Memory B cell (primary cell): ENCODE results near the gene PTPN12.

Experiments
- ATAC-seq: fragments of 150-1000 bp; cut with Tn5 transposase; 2 replicates; pipeline ENCODE4 v1.10.0; 2021; ENCODE audit warnings: low read depth, mild to moderate bottlenecking, moderate library complexity
- DNase-seq, 2 donors: peaks; one replicate each; pipeline ENCODE4 v3.0.0; 2022; ENCODE audit warnings: low spot score in 2 of 2
- H3K27ac Mint-ChIP-seq: one replicate; pipeline ENCODE4 v1.8.0; 2022; ENCODE audit warnings: mild to moderate bottlenecking, moderate library complexity, mixed read lengths
- H3K27me3 Mint-ChIP-seq: one replicate; pipeline ENCODE4 v1.8.0; 2022; ENCODE audit warnings: mixed read lengths
- H3K36me3 Mint-ChIP-seq: one replicate; pipeline ENCODE4 v1.8.0; 2022; ENCODE audit warnings: mild to moderate bottlenecking, mixed read lengths
- H3K4me1 Mint-ChIP-seq: one replicate; pipeline ENCODE4 v1.8.0; 2022; ENCODE audit warnings: mixed read lengths
- H3K4me3 Mint-ChIP-seq: one replicate; pipeline ENCODE4 v1.8.0; 2022; ENCODE audit warnings: mild to moderate bottlenecking, moderate library complexity, mixed read lengths
- H3K9me3 Mint-ChIP-seq: one replicate; pipeline ENCODE4 v1.8.0; 2022; ENCODE audit warnings: mixed read lengths

PTPN12 gene

DNA sequence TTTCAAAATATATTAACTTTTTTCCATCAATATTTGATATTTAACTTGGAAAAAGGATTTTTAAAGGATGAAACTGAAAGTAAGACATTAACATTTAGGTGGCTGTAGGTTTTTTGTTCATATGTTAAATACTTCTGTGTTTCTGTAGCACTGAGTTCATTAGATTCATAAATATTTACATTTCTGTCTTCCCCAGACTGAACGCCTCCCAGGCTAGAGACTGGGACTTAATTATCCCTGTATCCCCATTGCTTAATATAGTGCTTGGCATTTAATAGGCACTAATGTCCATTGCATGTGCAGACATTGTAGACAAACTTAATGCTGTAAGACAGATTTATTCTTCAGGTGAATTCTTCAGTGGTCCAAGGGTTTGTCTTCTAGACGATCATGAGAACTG is 7.4 kb downstream of the PTPN12 start:
- Mint-ChIP-seq H3K27ac (no peak overlapping the region), H3K36me3 (peaks cover 4% of the 10 kb centered on the region), H3K4me1 (peaks cover 44% of the 10 kb centered on the region), H3K27me3 (no peaks in the 10 kb centered on the region), H3K9me3 (no peaks in the 10 kb centered on the region), H3K4me3 (no peak overlapping the region)
- ATAC-seq: no peak
- DNase-seq: no peak

DNA sequence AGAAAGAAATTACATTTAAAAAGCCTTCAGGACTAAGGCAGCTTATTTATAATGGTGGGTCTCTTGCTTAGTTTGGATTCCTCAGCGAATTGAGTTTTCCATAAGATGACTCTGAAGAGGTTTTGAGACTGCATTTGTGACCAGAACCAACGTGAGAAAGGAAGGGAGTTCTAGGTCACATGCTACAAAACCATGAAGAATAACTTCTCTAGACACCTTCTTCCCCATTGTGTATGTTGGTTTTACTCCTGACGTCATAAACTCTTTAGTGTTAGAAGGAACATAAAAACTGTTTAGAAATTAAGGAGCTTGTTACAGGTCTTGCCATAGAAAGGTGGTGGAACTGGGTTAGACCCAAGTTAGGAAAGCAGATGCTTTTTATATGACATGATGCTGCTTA is 11.1 kb downstream of the PTPN12 start:
- H3K27ac Mint-ChIP-seq: peak overlapping the region; percentile 85
- peaks cover 12% of the 10 kb centered on the region for H3K36me3 Mint-ChIP-seq
- peak; percentile 96 for ATAC-seq
- no peak for DNase-seq
- H3K9me3 Mint-ChIP-seq: no peaks in the 10 kb centered on the region
- H3K27me3 Mint-ChIP-seq: no peaks in the 10 kb centered on the region
- no peak overlapping the region for H3K4me3 Mint-ChIP-seq
- peaks cover 29% of the 10 kb centered on the region for H3K4me1 Mint-ChIP-seq

DNA sequence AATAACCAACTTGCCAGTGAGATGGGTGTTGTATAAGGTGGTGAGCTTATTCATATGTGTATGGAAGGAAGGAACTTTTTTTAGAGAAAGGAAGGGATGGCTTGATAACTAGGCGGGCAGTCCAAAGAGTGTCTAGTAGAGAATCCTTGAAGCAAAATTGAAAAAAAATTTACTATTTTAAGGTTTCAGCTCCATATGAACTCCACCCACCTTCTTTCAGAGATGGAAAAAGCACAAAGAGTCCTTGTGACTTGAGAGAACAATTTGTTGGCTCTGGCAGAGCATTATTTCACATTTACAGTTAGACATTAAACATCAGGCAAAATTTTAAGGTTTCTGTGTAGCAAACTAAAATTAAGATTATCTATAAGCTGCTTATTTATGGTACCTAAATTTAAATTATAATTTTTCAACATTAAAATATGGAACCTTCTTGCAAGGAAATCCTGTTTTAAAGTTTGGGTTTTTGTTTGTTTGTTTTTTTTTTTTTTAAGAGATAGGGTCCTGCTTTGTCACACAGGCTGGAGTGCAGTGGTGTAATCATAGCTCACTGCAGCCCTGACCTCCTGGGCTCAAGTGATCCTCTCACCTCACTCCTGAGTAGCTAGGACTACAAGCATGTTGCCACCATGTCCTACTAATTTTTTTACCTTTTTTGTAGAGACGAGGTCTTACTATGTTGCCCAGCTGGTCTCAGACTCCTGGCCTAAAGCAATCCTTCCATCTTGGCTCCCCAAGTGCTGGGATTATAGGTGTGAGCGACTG is 12.2 kb downstream of the PTPN12 start:
- ATAC-seq (no peak), DNase-seq (no peak)
- H3K4me3 Mint-ChIP-seq: no peak overlapping the region
- H3K4me1 Mint-ChIP-seq: peaks cover 25% of the 10 kb centered on the region
- peaks cover 20% of the 10 kb centered on the region for H3K36me3 Mint-ChIP-seq
- H3K27me3 Mint-ChIP-seq: no peaks in the 10 kb centered on the region
- peaks cover 4% of the 10 kb centered on the region for H3K9me3 Mint-ChIP-seq
- peak overlapping the region; percentile 85 for H3K27ac Mint-ChIP-seq

DNA sequence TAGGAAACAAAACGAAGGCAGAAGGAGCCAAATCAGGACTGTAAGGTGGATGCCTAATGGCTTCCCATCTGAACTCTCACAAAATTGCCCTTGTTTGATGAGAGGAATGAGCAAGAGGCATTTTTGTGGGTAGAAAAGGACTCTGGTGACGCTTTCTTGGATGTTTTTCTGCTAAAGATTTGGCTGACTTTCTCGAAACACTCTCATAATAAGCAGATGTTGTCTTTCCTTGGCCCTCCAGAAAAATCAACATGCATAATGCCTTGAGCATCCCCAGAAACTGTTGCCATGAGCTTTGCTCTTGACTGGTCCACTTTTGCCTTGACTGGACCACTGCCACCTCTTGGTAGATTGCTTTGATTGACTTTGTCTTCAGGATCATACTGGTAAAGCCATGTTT is 13.5 kb downstream of the PTPN12 start:
- DNase-seq: no peak
- H3K36me3 Mint-ChIP-seq: peaks cover 29% of the 10 kb centered on the region

DNA sequence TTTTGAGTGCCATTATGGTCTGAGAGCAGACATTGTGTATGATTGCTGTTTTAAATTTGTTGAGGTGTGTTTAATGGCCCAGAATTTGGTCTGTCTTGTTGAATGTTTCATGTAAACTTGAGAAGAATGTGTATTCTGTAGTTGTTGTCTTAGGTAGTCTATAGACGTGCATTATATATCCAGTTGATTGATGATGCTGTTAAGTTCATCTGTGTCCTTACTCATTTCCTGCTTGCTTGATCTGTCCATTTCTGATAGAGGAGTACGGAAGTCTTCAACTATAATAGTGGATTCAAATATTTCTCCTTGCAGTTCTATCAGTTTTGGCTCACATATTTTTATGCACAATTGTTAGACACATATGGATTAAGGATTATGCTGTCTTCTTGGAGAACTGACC is 16.0 kb downstream of the PTPN12 start:
- no peaks in the 10 kb centered on the region for H3K27me3 Mint-ChIP-seq
- peaks cover 31% of the 10 kb centered on the region for H3K4me1 Mint-ChIP-seq
- DNase-seq (no peak), ATAC-seq (no peak)
- peaks cover 28% of the 10 kb centered on the region for H3K36me3 Mint-ChIP-seq
- H3K4me3 Mint-ChIP-seq: no peak overlapping the region
- peak overlapping the region; percentile 8 for H3K27ac Mint-ChIP-seq
- H3K9me3 Mint-ChIP-seq: peaks cover 6% of the 10 kb centered on the region

More for the DNA sequence above, 13.5 kb downstream of the PTPN12 start:
- peaks cover 28% of the 10 kb centered on the region for H3K4me1 Mint-ChIP-seq
- H3K9me3 Mint-ChIP-seq: peaks cover 4% of the 10 kb centered on the region
- H3K27ac Mint-ChIP-seq: no peak overlapping the region
- no peak for ATAC-seq
- H3K27me3 Mint-ChIP-seq: no peaks in the 10 kb centered on the region
- H3K4me3 Mint-ChIP-seq: no peak overlapping the region

DNA sequence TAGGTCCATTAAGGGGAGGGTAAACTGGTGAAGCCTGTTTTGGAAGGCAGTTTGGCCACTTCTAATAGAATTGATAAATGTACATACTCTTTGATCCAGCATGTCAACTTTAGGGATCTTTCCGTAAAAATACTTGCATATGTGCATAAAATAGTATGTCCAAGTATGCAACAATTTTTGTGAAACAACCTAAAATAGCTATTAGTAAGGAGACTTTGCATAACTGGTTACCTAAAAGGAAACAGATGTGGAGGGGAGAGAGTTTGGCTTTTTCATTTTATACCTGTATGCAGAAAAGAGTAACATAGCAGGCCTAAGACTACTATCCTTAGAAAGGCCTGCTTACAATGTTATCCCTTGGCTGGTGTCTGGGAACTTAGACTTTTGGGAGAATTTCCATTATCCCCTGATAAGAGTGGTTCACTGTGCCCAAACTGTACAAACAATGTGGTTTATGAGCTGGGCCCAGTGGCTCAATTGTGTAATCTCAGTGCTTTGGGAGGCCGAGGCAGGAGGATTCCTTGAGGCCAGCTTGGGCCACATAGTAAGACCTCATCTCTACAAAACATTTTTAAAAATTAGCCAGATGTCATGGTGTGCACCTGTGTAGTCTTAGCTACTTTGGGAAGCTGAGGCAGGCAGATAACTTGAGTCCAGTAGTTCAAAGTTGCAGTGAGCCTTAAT is 21.3 kb downstream of the PTPN12 start:
- H3K4me1 Mint-ChIP-seq: peaks cover 51% of the 10 kb centered on the region

DNA sequence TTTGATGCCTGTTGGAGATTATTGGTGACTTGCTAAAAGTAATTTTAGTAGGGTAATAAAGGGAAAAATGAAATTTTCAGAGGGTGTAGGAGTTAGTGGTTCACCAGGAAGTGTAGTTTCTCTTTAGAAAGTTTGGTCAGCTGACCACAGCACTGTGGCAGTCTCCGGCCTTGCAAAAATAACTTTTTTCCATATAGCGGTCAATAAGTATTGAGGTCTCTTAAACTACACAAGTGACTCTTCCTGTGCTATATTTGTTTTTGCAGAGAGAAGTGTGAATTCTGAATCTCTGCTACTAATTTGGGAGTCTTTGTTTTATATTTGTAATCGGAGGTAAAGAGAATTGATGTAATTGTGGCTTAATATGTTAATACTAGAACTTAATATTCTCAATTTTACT is 24.3 kb downstream of the PTPN12 start:
- DNase-seq (no peak), ATAC-seq (peak; percentile 50)
- Mint-ChIP-seq H3K4me1 (peaks cover 46% of the 10 kb centered on the region), H3K4me3 (peak overlapping the region; percentile 74), H3K36me3 (no peaks in the 10 kb centered on the region), H3K9me3 (no peaks in the 10 kb centered on the region), H3K27me3 (no peaks in the 10 kb centered on the region), H3K27ac (peak overlapping the region; percentile 85)

More for the DNA sequence above, 21.3 kb downstream of the PTPN12 start:
- Mint-ChIP-seq H3K27me3 (no peaks in the 10 kb centered on the region), H3K36me3 (peaks cover 17% of the 10 kb centered on the region), H3K4me3 (no peak overlapping the region), H3K9me3 (peaks cover 6% of the 10 kb centered on the region), H3K27ac (peak overlapping the region; percentile 65)
- peak; percentile 45 for ATAC-seq
- no peak for DNase-seq

DNA sequence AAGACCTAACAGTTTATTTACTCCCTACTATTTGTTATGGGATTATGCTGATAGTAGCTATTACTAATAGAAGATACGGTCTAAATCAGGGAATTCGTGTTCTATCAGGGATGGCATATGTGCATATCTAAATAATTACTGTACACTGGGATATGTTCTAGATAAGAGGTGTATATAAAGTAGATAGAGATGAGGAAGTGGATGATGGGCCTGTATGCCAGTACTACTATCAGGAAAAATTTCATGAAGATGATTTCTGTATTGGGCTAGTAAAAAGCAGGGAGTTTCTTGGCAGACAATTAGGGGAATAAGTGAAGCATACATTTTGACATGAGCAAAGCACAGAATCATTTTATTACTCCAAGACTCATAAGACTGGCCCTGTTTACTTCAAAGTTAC is 26.2 kb downstream of the PTPN12 start:
- Mint-ChIP-seq H3K36me3 (no peaks in the 10 kb centered on the region), H3K9me3 (no peaks in the 10 kb centered on the region), H3K27ac (peak overlapping the region; percentile 52), H3K4me1 (peaks cover 37% of the 10 kb centered on the region), H3K4me3 (no peak overlapping the region), H3K27me3 (no peaks in the 10 kb centered on the region)
- no peak for ATAC-seq
- DNase-seq: no peak

DNA sequence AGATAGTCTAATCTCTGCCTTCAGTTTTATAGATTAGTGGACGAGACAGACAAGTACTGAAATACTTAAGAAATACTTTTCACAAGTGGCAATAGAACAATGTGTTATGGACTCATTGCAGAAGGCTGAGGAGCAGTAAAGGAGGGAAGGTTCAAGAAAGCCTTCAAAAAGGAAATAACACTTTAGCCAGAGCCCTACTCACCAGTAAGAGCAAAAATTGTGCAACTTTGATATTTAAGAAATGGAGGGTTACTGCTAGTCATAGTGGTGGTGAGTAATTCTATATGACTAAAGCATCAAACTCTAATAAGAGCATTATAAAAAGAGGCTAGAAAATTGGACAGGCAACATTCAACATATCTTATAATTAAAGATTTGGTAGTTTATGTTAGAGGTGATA is 28.8 kb downstream of the PTPN12 start:
- no peaks in the 10 kb centered on the region for H3K36me3 Mint-ChIP-seq
- H3K27ac Mint-ChIP-seq: no peak overlapping the region
- no peak for ATAC-seq
- no peak overlapping the region for H3K4me3 Mint-ChIP-seq
- no peak for DNase-seq
- H3K27me3 Mint-ChIP-seq: no peaks in the 10 kb centered on the region
- H3K9me3 Mint-ChIP-seq: no peaks in the 10 kb centered on the region
- peaks cover 17% of the 10 kb centered on the region for H3K4me1 Mint-ChIP-seq

DNA sequence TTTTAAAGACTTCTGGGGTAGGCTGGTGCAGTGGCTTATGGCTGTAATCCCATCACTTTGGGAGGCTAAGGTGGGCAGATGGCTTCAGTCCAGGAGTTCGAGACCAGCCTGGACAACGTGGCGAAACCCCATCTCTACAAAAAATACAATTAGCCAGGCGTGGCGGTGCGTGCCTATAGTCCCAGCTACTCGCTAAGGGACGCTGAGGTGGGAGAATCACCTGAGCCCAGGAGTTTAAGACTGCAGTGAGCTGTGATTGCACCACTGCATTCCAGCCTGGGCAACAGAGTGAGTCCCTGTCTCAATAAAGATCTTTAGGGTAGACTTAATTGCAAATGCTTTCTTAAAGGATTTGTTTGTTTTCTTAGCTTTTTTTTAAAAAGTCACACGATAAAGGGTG is 29.3 kb downstream of the PTPN12 start:
- no peaks in the 10 kb centered on the region for H3K36me3 Mint-ChIP-seq
- ATAC-seq: no peak
- no peaks in the 10 kb centered on the region for H3K9me3 Mint-ChIP-seq
- H3K27ac Mint-ChIP-seq: no peak overlapping the region
- H3K4me1 Mint-ChIP-seq: peaks cover 14% of the 10 kb centered on the region
- no peak overlapping the region for H3K4me3 Mint-ChIP-seq
- no peaks in the 10 kb centered on the region for H3K27me3 Mint-ChIP-seq
- no peak for DNase-seq

DNA sequence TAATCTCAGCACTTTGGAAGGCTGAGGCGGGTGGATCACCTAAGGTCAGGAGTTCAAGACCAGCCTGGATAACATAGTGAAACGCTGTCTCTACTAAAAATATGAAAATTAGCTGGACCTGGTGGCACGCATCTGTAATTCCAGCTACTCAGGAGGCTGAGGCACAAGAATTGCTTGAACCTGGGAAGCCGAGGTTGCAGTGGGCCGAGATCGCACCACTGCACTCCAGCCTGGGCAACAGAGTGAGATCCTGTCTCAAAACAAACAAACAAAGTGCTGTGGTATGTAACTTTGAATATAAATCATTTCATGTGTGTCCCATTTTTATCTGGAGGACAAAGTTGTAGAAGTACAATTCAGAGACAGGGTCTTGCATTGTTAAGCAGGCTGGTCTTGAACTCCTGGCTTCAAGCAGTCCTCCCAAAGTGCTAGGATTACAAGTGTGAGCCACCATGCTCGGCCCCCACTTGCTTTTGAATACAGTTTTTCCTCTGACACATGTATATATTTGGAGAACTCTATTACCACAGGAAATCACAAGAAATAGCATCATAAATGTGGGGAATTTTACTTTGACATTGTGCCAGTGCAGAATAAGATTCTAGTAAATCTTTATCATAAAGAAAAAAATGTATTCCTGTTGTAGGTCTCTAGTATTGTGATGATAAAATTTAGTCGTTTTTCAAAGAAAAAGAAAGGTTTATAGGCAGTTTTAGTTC is 32.6 kb downstream of the PTPN12 start:
- Mint-ChIP-seq H3K27me3 (no peaks in the 10 kb centered on the region), H3K9me3 (no peaks in the 10 kb centered on the region), H3K27ac (no peak overlapping the region), H3K36me3 (peaks cover 12% of the 10 kb centered on the region), H3K4me1 (peaks cover 8% of the 10 kb centered on the region), H3K4me3 (no peak overlapping the region)
- DNase-seq (no peak), ATAC-seq (no peak)

DNA sequence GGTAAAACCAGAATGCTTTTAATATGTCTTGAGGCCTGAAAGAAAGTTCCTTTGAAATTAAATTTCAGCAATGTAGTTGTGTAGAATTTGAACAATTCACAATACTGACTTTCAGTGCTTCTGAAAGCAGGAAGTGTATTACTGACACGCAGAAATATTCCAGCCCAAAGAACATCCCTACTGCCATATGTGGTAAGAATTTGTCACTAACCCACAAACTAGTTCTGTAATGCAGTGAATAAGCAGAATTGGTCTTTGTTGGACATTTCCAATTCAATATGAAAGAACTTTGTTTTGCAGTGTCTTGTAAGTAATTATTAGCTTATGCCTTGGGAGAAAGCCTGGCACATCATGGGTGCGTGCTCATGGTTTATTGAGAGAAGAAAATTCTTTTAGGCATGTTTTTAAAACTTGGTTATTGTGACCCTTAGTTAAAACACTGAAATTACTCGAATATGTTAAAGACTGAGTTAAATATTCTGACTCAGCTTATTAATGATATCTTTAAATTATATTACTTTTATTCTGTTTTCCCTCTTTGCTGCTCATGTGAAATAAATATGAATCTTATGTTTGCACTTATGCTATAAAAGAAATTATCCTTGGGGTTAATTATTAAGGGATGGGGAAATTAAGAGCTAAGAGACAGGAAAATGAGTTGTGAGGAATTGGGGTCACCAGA is 33.4 kb downstream of the PTPN12 start:
- no peak for DNase-seq
- Mint-ChIP-seq H3K27me3 (no peaks in the 10 kb centered on the region), H3K4me1 (peaks cover 10% of the 10 kb centered on the region), H3K36me3 (peaks cover 14% of the 10 kb centered on the region), H3K27ac (no peak overlapping the region), H3K4me3 (no peak overlapping the region), H3K9me3 (no peaks in the 10 kb centered on the region)
- peak; percentile 56 for ATAC-seq

DNA sequence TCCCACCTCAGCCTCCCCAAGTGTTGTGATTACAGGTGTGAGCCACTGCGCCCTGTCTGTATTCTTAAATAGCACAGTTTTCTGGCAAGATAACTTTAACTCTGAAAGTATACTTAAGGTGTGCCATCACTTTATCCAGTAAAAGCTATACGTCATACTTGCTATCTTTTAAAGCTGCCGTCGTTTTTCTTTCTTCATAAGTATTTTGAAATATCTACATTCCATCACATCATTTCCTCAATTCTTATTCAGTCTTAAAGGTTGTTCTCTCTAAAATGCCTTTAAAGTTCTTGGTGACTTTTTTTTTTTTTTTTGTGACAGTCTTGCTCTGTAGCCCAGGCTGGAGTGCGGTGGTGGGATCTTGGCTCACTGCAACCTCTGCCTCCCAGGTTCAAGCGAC is 34.7 kb downstream of the PTPN12 start:
- ATAC-seq (no peak), DNase-seq (no peak)
- no peak overlapping the region for H3K4me3 Mint-ChIP-seq
- peaks cover 8% of the 10 kb centered on the region for H3K4me1 Mint-ChIP-seq
- no peaks in the 10 kb centered on the region for H3K27me3 Mint-ChIP-seq
- no peaks in the 10 kb centered on the region for H3K9me3 Mint-ChIP-seq
- peaks cover 14% of the 10 kb centered on the region for H3K36me3 Mint-ChIP-seq
- no peak overlapping the region for H3K27ac Mint-ChIP-seq

DNA sequence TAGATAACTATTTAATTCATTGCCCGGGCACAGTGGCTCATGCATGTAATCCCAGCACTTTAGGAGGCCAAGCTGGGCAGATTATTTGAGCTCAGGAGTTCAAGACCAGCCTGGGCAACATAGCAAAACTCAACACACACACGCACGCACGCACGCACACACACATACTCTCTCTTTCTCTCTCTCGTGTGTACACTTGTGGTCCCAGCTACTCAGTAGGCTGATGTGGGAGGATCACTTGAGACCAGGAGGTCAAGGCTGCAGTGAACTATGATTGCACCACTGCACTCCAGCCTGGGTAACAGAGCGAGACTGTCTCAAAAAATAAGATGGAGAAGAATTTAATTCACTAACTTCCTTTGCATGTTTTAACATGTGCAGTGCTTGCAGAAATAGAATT is 38.1 kb downstream of the PTPN12 start:
- Mint-ChIP-seq H3K4me1 (peaks cover 8% of the 10 kb centered on the region), H3K27ac (no peak overlapping the region), H3K36me3 (peaks cover 19% of the 10 kb centered on the region), H3K9me3 (no peaks in the 10 kb centered on the region), H3K4me3 (no peak overlapping the region), H3K27me3 (no peaks in the 10 kb centered on the region)
- DNase-seq (no peak), ATAC-seq (no peak)
